GM12872 (cell line): ENCODE measurements around the gene RCOR3.

Experiments
- TF ChIP-seq, protein P1 (sequence below): IDR thresholded peaks from 3 replicates; pipeline ENCODE4 v1.5.1; 2011; ENCODE audit warnings: low read depth, mild to moderate bottlenecking, low read length, moderate library complexity; ENCODE audit not compliant: insufficient read depth

The RCOR3 gene

DNA sequence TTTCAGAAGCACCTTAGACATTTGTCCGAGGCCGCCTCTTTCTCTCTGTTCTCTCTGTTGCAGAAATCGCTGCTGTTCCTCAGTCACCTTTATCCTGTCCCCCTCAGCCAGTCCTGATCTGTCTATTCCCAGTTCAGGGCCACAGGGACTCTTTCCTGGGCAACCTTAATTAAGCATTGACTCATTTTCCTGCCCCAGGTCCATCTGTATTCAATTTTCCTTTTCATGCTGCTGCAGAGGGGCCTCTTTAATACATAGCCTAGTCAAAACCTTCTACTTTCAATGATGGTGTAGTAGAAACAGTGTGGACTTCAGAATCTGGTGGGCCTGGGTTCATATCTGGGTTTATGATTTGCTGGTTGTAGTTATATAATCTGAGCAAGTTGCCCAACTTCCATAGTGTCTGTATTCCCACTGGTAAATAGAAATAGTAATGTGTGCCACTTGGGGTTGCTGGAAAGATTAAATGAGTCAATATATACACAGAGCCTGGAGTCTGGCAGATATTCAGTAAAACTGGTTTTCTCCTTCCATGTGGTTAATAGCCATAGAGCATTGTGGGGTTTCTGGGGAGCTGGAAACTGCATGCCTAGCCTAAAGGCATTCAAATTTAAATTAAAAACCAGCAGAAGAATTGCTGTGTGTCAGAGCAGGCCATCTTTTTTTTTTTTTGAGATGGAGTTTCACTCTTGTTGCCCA, 72.0 kb downstream of the RCOR3 start:
- TF ChIP-seq, protein P1, sequence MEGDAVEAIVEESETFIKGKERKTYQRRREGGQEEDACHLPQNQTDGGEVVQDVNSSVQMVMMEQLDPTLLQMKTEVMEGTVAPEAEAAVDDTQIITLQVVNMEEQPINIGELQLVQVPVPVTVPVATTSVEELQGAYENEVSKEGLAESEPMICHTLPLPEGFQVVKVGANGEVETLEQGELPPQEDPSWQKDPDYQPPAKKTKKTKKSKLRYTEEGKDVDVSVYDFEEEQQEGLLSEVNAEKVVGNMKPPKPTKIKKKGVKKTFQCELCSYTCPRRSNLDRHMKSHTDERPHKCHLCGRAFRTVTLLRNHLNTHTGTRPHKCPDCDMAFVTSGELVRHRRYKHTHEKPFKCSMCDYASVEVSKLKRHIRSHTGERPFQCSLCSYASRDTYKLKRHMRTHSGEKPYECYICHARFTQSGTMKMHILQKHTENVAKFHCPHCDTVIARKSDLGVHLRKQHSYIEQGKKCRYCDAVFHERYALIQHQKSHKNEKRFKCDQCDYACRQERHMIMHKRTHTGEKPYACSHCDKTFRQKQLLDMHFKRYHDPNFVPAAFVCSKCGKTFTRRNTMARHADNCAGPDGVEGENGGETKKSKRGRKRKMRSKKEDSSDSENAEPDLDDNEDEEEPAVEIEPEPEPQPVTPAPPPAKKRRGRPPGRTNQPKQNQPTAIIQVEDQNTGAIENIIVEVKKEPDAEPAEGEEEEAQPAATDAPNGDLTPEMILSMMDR = no peak

DNA sequence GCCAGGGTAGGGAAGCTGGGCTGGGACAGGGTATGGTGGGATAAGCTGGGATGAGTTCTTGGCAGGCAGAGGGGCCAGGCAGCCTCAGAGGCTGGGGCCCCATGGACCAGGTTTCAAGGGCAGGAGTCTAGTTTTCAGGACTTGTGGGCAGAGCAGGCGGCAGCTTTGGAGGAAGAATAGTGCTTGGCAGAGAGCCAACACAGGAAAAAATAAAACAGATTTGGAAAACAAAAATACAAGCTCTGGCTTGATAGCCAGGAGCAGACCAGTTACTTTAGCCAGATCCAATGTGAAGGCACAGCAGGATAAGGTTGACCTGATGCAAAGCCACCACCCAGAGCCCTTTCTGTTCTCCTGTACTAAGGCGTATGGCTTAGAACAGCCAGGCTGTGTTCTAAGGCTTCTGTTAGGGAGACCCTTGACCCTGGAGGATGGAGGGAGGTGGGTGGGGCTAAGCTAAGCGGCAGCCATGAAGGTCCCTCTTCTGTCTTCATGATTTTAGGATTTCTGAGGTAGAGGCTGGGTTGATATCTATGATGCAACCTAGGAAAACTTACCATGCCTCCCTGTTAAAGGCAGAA, 73.0 kb downstream of the RCOR3 start:
- TF ChIP-seq, protein P1 = no peak

DNA sequence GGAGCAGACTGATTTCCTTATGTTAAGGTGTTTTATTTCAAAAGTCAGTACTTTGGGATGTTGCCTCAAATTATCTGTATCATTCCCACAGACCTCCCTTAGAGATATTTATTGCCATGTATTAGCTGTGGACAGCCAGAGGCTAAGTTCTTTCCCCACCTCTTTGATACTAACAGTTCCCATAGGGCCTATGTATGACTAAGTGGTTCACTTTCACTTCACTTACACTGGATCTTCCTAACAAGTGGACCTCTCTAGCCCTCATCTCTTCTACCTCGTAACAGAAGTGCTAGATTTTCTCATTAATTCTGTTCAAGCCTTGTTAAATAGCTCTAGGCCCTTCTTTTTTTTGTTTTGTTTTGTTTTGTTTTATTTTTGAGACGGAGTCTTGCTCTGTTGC, 73.7 kb downstream of the RCOR3 start:
- TF ChIP-seq, protein P1 = no peak

DNA sequence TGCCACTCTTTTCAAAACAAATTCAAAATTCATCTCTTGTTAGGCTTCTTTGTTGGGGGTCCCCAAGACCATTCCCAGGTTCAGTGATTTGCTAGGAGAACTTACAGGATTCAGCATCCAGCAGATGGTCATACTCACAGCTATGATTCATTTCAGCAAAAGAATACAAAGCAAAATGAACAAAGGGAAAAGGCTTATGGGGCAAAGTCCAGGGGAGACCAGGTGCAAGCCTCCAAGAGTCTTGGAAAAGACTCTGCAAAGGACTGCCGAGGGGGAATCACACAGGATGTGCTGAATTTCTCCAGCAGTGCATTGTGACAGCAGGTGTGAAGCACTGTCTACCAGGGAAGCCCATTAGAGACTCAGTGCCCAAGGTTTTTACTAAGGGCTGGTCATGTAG, 74.7 kb downstream of the RCOR3 start:
- TF ChIP-seq, protein P1 = no peak

DNA sequence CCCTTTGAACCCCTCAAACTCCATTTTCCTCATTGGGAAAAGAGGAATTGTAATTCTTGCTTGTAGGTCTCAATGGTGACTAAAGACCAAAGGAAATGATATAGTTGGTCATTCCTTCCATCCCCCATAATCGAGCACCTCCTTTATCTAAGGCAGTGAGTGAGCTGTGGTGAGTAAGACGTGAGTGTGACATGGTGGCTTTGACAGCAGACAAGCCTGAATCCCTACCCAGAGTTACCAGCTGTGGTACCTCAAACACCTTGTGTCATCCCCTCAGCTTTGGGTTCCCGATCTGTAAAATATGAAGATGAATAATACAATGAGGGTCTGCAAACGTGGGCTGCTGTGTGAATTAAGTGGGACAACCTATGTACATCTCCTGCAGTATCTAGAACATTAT, 75.8 kb downstream of the RCOR3 start:
- TF ChIP-seq, protein P1 = no peak

DNA sequence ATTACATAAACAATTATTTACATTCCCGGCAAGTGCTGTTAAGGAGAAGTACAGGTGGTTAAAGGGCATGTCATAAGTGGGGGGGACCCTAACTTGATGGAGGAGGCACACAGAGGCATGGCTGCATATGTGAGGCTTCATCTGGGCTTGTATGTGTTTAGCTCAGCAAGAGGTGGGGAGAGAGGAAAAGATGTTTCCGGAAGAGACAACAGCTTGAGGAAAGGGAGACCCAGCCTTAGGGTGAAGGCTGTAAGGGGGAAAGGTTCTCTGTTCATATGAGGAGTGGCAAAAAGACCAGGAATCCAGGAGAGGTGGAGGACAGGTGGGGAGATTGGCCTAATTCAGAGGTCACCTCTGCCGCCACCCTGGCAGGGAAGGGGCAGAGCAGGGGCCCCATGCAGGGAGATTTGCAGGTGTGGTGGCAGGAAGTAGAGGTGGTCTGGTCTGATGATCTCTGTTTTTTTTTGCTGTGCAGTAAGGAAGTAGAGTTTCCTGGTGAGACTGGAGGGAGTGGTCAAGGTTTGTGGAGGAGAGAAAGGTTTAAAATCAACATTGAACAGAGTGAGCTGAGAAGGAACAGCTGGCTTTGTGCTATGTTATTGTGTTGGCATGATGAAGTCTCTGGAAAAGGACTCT, 76.5 kb downstream of the RCOR3 start:
- TF ChIP-seq, protein P1 = no peak

DNA sequence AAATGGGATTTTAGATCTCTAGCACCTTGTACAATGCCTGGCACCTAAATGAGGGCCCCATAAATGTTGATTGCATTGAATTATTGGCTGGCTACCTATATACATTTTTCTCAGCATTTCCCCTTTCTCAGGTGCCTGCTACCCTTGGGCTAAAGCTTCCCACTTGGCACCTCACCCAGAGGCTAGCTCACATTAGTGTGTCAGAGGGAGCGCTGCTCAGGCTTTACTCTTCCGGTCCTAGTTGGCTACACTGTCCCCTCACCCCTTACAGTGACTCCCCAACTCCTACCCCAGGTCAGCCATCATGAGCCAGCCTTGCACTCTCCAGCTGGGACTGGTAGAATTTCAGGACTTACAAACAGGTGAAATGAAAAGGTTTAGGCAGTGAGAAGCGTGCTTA, 77.0 kb downstream of the RCOR3 start:
- TF ChIP-seq, protein P1 = no peak
